ENCODE data around the gene KCNH1.

Gene KCNH1

GRCh38 chr1:211145944-211146343 is 12.0 kb upstream of the KCNH1 start:
- Histone ChIP-seq H3K79me2 (ENCODE audit: insufficient read depth, low read depth) (no peaks in the 10 kb centered on the region), H4K20me1 (ENCODE audit: insufficient read depth) (no peaks in the 10 kb centered on the region), H3K36me3 (ENCODE audit: insufficient read depth) (no peaks in the 10 kb centered on the region), H2AFZ (ENCODE audit: low read depth) (no peak overlapping the region), H3K27ac (no peak overlapping the region), H3K4me3 (IDR thresholded peaks at IDR 0.05; ENCODE audit: insufficient read depth, low read depth, low read length) (no peak overlapping the region), H3K9ac (no peak overlapping the region), H3K4me1 (ENCODE audit: low read depth, poor library complexity, severe bottlenecking) (no peaks in the 10 kb centered on the region), H3K4me2 (no peak overlapping the region), H3K27me3 (ENCODE audit: insufficient read depth, low read depth) (no peaks in the 10 kb centered on the region)
- TF ChIP-seq, protein P1, sequence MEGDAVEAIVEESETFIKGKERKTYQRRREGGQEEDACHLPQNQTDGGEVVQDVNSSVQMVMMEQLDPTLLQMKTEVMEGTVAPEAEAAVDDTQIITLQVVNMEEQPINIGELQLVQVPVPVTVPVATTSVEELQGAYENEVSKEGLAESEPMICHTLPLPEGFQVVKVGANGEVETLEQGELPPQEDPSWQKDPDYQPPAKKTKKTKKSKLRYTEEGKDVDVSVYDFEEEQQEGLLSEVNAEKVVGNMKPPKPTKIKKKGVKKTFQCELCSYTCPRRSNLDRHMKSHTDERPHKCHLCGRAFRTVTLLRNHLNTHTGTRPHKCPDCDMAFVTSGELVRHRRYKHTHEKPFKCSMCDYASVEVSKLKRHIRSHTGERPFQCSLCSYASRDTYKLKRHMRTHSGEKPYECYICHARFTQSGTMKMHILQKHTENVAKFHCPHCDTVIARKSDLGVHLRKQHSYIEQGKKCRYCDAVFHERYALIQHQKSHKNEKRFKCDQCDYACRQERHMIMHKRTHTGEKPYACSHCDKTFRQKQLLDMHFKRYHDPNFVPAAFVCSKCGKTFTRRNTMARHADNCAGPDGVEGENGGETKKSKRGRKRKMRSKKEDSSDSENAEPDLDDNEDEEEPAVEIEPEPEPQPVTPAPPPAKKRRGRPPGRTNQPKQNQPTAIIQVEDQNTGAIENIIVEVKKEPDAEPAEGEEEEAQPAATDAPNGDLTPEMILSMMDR (conservative IDR thresholded peaks at IDR 0.05; ENCODE audit: low read depth, low read length): no peak

GRCh38 chr1:211135342-211135950 is 1.5 kb upstream of the KCNH1 start:
- Histone ChIP-seq H3K79me2 (ENCODE audit: insufficient read depth, low read depth) (no peaks in the 10 kb centered on the region), H3K27ac (no peak overlapping the region), H3K36me3 (ENCODE audit: insufficient read depth) (no peaks in the 10 kb centered on the region), H3K27me3 (ENCODE audit: insufficient read depth, low read depth) (no peaks in the 10 kb centered on the region), H3K4me3 (IDR thresholded peaks at IDR 0.05; ENCODE audit: insufficient read depth, low read depth, low read length) (no peak overlapping the region), H3K9ac (no peak overlapping the region), H3K4me1 (ENCODE audit: low read depth, poor library complexity, severe bottlenecking) (peaks cover 4% of the 10 kb centered on the region), H2AFZ (ENCODE audit: low read depth) (no peak overlapping the region), H4K20me1 (ENCODE audit: insufficient read depth) (no peaks in the 10 kb centered on the region), H3K4me2 (no peak overlapping the region)
- TF ChIP-seq, protein P1 (conservative IDR thresholded peaks at IDR 0.05; ENCODE audit: low read depth, low read length): peak; percentile 84

DNA sequence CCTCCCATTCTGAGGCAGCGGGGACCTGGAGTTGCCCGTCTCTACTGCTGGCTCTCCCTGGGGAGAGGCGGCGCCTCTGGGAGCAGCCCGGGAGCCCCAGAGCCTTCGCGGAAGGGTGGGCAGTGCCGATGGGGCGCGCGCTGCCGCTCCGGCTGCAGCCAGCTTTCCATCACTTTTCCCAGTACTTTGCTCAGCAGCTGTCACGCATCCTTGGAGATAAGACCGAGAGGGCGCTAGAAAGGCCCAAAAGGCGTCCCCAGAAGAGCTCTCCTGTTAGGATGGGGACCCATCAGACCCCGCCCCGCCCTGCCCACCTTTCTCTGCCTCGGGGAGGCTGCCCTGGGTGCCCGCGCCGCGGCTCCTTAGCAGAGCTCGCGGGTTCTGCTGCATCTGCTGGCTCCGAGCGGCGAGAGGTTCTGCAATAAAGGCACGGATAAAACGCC is 534 bp downstream of the KCNH1 start:
- H4K20me1 ChIP-seq (ENCODE audit: insufficient read depth): no peaks in the 10 kb centered on the region
- H3K27ac ChIP-seq: no peak overlapping the region
- peak overlapping the region; percentile 53 for H3K4me2 ChIP-seq
- H2AFZ ChIP-seq (ENCODE audit: low read depth): peak overlapping the region; percentile 74
- TF ChIP-seq, protein P1 (conservative IDR thresholded peaks at IDR 0.05; ENCODE audit: low read depth, low read length): no peak
- H3K79me2 ChIP-seq (ENCODE audit: insufficient read depth, low read depth): no peaks in the 10 kb centered on the region
- no peak overlapping the region for H3K4me3 ChIP-seq (IDR thresholded peaks at IDR 0.05; ENCODE audit: insufficient read depth, low read depth, low read length)
- no peaks in the 10 kb centered on the region for H3K27me3 ChIP-seq (ENCODE audit: insufficient read depth, low read depth)
- peaks cover 4% of the 10 kb centered on the region for H3K4me1 ChIP-seq (ENCODE audit: low read depth, poor library complexity, severe bottlenecking)
- H3K9ac ChIP-seq: no peak overlapping the region
- no peaks in the 10 kb centered on the region for H3K36me3 ChIP-seq (ENCODE audit: insufficient read depth)

- Histone ChIP-seq H4K20me1 (ENCODE audit: insufficient read depth) (no peaks in the 10 kb centered on the region), H3K4me3 (IDR thresholded peaks at IDR 0.05; ENCODE audit: insufficient read depth, low read depth, low read length) (no peak overlapping the region), H3K27me3 (ENCODE audit: insufficient read depth, low read depth) (no peaks in the 10 kb centered on the region), H2AFZ (ENCODE audit: low read depth) (no peak overlapping the region), H3K9ac (no peak overlapping the region), H3K79me2 (ENCODE audit: insufficient read depth, low read depth) (no peaks in the 10 kb centered on the region), H3K4me2 (no peak overlapping the region), H3K27ac (no peak overlapping the region), H3K4me1 (ENCODE audit: low read depth, poor library complexity, severe bottlenecking) (peaks cover 4% of the 10 kb centered on the region), H3K36me3 (ENCODE audit: insufficient read depth) (no peaks in the 10 kb centered on the region)
- TF ChIP-seq, protein P1 (conservative IDR thresholded peaks at IDR 0.05; ENCODE audit: low read depth, low read length): no peak
These were observed 1.1 kb downstream of the KCNH1 start for GRCh38 chr1:211132721-211133392.
